ENCODE measurements around the gene CDH4. TPM values are rescaled to one million over a fixed set of nuclear protein-coding genes. Genes with fewer than 3 reads are reported as not detected.

Gene CDH4
- total RNA-seq, 4 donors from 2014 or later = 0.13 to 0.38 (median 0.21) TPM; not detected in 1

- Histone ChIP-seq H3K27ac (no peak overlapping the region), H3K36me3 (no peaks in the 10 kb centered on the region), H3K27me3 (peaks cover 0 to 18% (median 0%) of the 10 kb centered on the region in 4 donors), H3K4me3 (no peak overlapping the region), H3K4me1 (no peaks in the 10 kb centered on the region), H3K9me3 (no peaks in the 10 kb centered on the region)
- no peak for DNase-seq
- TF ChIP-seq POLR2A (IDR thresholded peaks at IDR 0.05) (no peak), CTCF (IDR thresholded peaks at IDR 0.05) (no peak)
- 80 to 85% methylated on average over 22 to 31 of the region's 35 CpGs for WGBS, 2 donors
- intact Hi-C loops (cut with DNase I) = no loop called here
These were observed 293.1 kb downstream of the CDH4 start for GRCh38 chr20:61544910-61545889.

- no peak for DNase-seq
- H3K27me3 ChIP-seq = peaks cover 0 to 25% (median 0%) of the 10 kb centered on the region in 4 donors
- H3K4me3 ChIP-seq = no peak overlapping the region
- TF ChIP-seq CTCF (IDR thresholded peaks at IDR 0.05) = no peak
- no peak for TF ChIP-seq POLR2A (IDR thresholded peaks at IDR 0.05)
- no peaks in the 10 kb centered on the region for H3K9me3 ChIP-seq
- H3K36me3 ChIP-seq = no peaks in the 10 kb centered on the region
- WGBS, 2 donors = 88 to 90% methylated on average over 9 to 11 of the region's 12 CpGs
- intact Hi-C loops (cut with DNase I) = no loop called here
- H3K4me1 ChIP-seq = no peaks in the 10 kb centered on the region
- no peak overlapping the region for H3K27ac ChIP-seq
These were observed 294.6 kb downstream of the CDH4 start for GRCh38 chr20:61546641-61547040.

GRCh38 chr20:61548069-61548468 lies 296.0 kb downstream of the CDH4 start:
- WGBS, 2 donors = 50 to 93% methylated on average over 1 to 4 of the region's 4 CpGs
- intact Hi-C loops (cut with DNase I) = no loop called here

GRCh38 chr20:61549865-61550264 lies 297.8 kb downstream of the CDH4 start:
- TF ChIP-seq POLR2A (IDR thresholded peaks at IDR 0.05) (no peak), CTCF (IDR thresholded peaks at IDR 0.05) (no peak)
- Histone ChIP-seq H3K9me3 (no peaks in the 10 kb centered on the region), H3K4me3 (no peak overlapping the region), H3K27me3 (peaks cover 0 to 23% (median 0%) of the 10 kb centered on the region in 4 donors), H3K4me1 (no peaks in the 10 kb centered on the region), H3K36me3 (no peaks in the 10 kb centered on the region), H3K27ac (no peak overlapping the region)
- 80 to 94% methylated on average over 2 of the region's 2 CpGs for WGBS, 2 donors
- DNase-seq = no peak
- intact Hi-C loops (cut with DNase I) = no loop called here

More at GRCh38 chr20:61548069-61548468, 296.0 kb downstream of the CDH4 start:
- no peaks in the 10 kb centered on the region for H3K4me1 ChIP-seq
- no peak for DNase-seq
- H3K36me3 ChIP-seq = no peaks in the 10 kb centered on the region
- no peak for TF ChIP-seq POLR2A (IDR thresholded peaks at IDR 0.05)
- no peak for TF ChIP-seq CTCF (IDR thresholded peaks at IDR 0.05)
- no peak overlapping the region for H3K27ac ChIP-seq
- no peak overlapping the region for H3K4me3 ChIP-seq
- H3K9me3 ChIP-seq = no peaks in the 10 kb centered on the region
- peaks cover 0 to 25% (median 0%) of the 10 kb centered on the region in 4 donors for H3K27me3 ChIP-seq

- Histone ChIP-seq H3K27me3 (peaks cover 0 to 23% (median 0%) of the 10 kb centered on the region in 4 donors), H3K27ac (no peak overlapping the region), H3K36me3 (no peaks in the 10 kb centered on the region), H3K9me3 (no peaks in the 10 kb centered on the region), H3K4me1 (no peaks in the 10 kb centered on the region), H3K4me3 (no peak overlapping the region)
- intact Hi-C loops (cut with DNase I) = no loop called here
- 66 to 77% methylated on average over 2 of the region's 2 CpGs for WGBS, 2 donors
- no peak for DNase-seq
- TF ChIP-seq POLR2A (IDR thresholded peaks at IDR 0.05) = no peak
- no peak for TF ChIP-seq CTCF (IDR thresholded peaks at IDR 0.05)
These were observed 299.3 kb downstream of the CDH4 start for GRCh38 chr20:61551401-61551800.
